IPS-NIHi7 (cell line): Measurements from ENCODE around the gene PRKCB.
A peak's percentile ranks its signal among the peaks of the same experiment; 100 is the strongest.

ENCODE experiments used
- DNase-seq: peaks from one replicate; pipeline ENCODE4 v3.0.0; 2012; ENCODE audit warnings: mixed read lengths; ENCODE audit errors: extremely low spot score

PRKCB gene

GRCh38 chr16:24044467-24044866, 208.7 kb downstream of the PRKCB start:
- no peak for DNase-seq

- peak; percentile 88 for DNase-seq
Observed at GRCh38 chr16:24045641-24046040, 209.9 kb downstream of the PRKCB start.

- peak; percentile 79 for DNase-seq
Observed at GRCh38 chr16:24046442-24046841, 210.7 kb downstream of the PRKCB start.

GRCh38 chr16:24049113-24049512, 213.3 kb downstream of the PRKCB start:
- DNase-seq, result no peak

- DNase-seq, result peak; percentile 57
Observed at GRCh38 chr16:24051125-24051524, 215.3 kb downstream of the PRKCB start.

GRCh38 chr16:24052329-24053098, 216.7 kb downstream of the PRKCB start:
- no peak for DNase-seq

GRCh38 chr16:24053099-24053946, 217.5 kb downstream of the PRKCB start:
- DNase-seq, result no peak

GRCh38 chr16:24054741-24055491, 219.1 kb downstream of the PRKCB start:
- DNase-seq, result peak; percentile 60

GRCh38 chr16:24062270-24062817, 226.6 kb downstream of the PRKCB start:
- DNase-seq, result no peak

GRCh38 chr16:24069036-24069590, 233.3 kb downstream of the PRKCB start:
- no peak for DNase-seq

- peak; percentile 93 for DNase-seq
Observed at GRCh38 chr16:24070851-24071250, 235.1 kb downstream of the PRKCB start.

- no peak for DNase-seq
Observed at GRCh38 chr16:24071666-24072360, 236.0 kb downstream of the PRKCB start.

- DNase-seq, result no peak
Observed at GRCh38 chr16:24073321-24073720, 237.5 kb downstream of the PRKCB start.

GRCh38 chr16:24074574-24074973, 238.8 kb downstream of the PRKCB start:
- DNase-seq, result no peak

- no peak for DNase-seq
Observed at GRCh38 chr16:24075302-24075701, 239.5 kb downstream of the PRKCB start.

- DNase-seq, result peak; percentile 65
Observed at GRCh38 chr16:24075931-24076716, 240.3 kb downstream of the PRKCB start.

GRCh38 chr16:24077292-24077691, 241.5 kb downstream of the PRKCB start:
- DNase-seq, result no peak

GRCh38 chr16:24077966-24078365, 242.2 kb downstream of the PRKCB start:
- no peak for DNase-seq

- no peak for DNase-seq
Observed at GRCh38 chr16:24085666-24086065, 249.9 kb downstream of the PRKCB start.

- DNase-seq, result no peak
Observed at GRCh38 chr16:24087891-24088410, 252.2 kb downstream of the PRKCB start.
